Osteoblast (primary cell): ENCODE data around the gene METTL22. TPM values are rescaled to one million over a fixed set of nuclear protein-coding genes. Genes with fewer than 3 reads are reported as not detected.

Source experiments
- DNase-seq: peaks from one replicate; pipeline ENCODE4 v3.0.0; 2011; ENCODE audit warnings: low spot score, mixed read lengths; ENCODE audit not compliant: insufficient read length; ENCODE audit errors: missing footprints
- H2AFZ ChIP-seq: 2 replicates; pipeline ENCODE4 v1.6.0; 2011; ENCODE audit warnings: mild to moderate bottlenecking, low read length
- H3K27ac ChIP-seq: 2 replicates; pipeline ENCODE4 v1.5.1; 2011; ENCODE audit warnings: mild to moderate bottlenecking, low read depth, low read length, moderate library complexity
- H3K27me3 ChIP-seq: 2 replicates; pipeline ENCODE4 v1.6.0; 2012; ENCODE audit warnings: mild to moderate bottlenecking, control low read depth, inconsistent platforms, low read length, moderate library complexity; ENCODE audit not compliant: insufficient read depth
- H3K36me3 ChIP-seq: 2 replicates; pipeline ENCODE4 v1.5.1; 2011; ENCODE audit warnings: mild to moderate bottlenecking, low read length, control low read depth, moderate library complexity; ENCODE audit not compliant: insufficient read depth
- H3K4me1 ChIP-seq: 2 replicates; pipeline ENCODE4 v1.5.1; 2011; ENCODE audit warnings: mild to moderate bottlenecking, low read length, control low read depth, moderate library complexity; ENCODE audit not compliant: insufficient read depth
- H3K4me2 ChIP-seq: 2 replicates; pipeline ENCODE4 v1.6.0; 2011; ENCODE audit warnings: mild to moderate bottlenecking, low read length; ENCODE audit not compliant: insufficient read depth
- H3K4me3 ChIP-seq: fragments of 200-600 bp; sonication (generic); 3 replicates; pipeline ENCODE4 v1.5.1; 2012; ENCODE audit warnings: mild to moderate bottlenecking, low read length, inconsistent platforms; ENCODE audit not compliant: insufficient read depth
- H3K79me2 ChIP-seq: 2 replicates; pipeline ENCODE4 v1.6.0; 2012; ENCODE audit warnings: mild to moderate bottlenecking, low read length, control low read depth, inconsistent platforms; ENCODE audit not compliant: insufficient read depth
- H3K9me3 ChIP-seq: 2 replicates; pipeline ENCODE4 v1.5.1; 2011; ENCODE audit warnings: low read depth, low read length, control low read depth
- H4K20me1 ChIP-seq: 2 replicates; pipeline ENCODE4 v1.6.0; 2012; ENCODE audit warnings: mild to moderate bottlenecking, low read length, control low read depth; ENCODE audit not compliant: insufficient read depth
- total RNA-seq: library from RNA; depleted of rRNA; stranded (reverse); fragments of >200 nt; gene quantifications from 2 replicates; pipeline ENCODE4 v1.2.3, GENCODE V29; 2012
- TF ChIP-seq, protein P1 (sequence below): IDR thresholded peaks from 2 replicates; pipeline ENCODE4 v1.5.1; 2011; ENCODE audit warnings: mild to moderate bottlenecking, low read depth, low read length, moderate library complexity; ENCODE audit errors: extremely low read depth

Gene METTL22
- total RNA-seq, 1 donor = 46.0 TPM

DNA sequence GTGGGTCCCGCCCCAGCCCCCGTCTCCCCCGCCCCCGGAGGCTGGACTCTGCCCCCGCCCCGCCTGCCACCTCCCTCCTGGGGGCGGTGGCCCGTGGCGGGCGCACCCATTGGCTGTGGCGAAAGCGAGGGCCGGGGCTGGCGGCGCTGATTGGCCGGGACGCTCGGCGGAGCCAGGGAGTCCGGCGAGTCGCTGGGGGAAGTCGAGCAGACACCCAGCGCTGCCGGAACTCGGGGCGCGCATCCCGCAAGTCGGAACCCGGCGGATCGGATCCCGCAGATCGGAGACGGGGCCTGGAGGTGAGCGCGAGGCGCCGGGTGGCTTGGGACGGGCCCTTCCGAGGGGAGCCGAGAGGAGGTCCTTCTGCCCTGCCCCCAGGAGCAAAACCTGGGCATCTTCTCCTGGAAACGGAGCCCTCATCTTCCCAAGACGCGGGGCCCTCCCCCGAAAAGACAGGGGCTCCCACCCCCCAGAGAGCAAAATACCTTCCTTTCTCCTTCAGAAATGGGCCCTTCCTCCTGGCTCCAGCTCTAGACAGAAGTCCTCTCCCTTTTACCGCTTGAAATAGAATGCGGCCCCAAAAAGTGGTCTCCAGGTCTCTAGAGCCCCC is 53.0 kb downstream of the METTL22 start, which contains the start of gene ABAT:
ABAT (plus strand) TSS at position 205 of the 610 bp plus-strand sequence. CDS start 61,123 bp downstream, outside the sequence.
- peaks cover 27% of the 10 kb centered on the region for H3K4me1 ChIP-seq
- H3K9me3 ChIP-seq = no peaks in the 10 kb centered on the region
- peak; percentile 99 for DNase-seq
- H2AFZ ChIP-seq = peak within 1 kb of the TSS; percentile 90
- no peaks in the 10 kb centered on the region for H3K36me3 ChIP-seq
- H3K27me3 ChIP-seq = no peaks in the 10 kb centered on the region
- TF ChIP-seq, protein P1, sequence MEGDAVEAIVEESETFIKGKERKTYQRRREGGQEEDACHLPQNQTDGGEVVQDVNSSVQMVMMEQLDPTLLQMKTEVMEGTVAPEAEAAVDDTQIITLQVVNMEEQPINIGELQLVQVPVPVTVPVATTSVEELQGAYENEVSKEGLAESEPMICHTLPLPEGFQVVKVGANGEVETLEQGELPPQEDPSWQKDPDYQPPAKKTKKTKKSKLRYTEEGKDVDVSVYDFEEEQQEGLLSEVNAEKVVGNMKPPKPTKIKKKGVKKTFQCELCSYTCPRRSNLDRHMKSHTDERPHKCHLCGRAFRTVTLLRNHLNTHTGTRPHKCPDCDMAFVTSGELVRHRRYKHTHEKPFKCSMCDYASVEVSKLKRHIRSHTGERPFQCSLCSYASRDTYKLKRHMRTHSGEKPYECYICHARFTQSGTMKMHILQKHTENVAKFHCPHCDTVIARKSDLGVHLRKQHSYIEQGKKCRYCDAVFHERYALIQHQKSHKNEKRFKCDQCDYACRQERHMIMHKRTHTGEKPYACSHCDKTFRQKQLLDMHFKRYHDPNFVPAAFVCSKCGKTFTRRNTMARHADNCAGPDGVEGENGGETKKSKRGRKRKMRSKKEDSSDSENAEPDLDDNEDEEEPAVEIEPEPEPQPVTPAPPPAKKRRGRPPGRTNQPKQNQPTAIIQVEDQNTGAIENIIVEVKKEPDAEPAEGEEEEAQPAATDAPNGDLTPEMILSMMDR = no peak
- no peak within 1 kb of the TSS for H3K27ac ChIP-seq
- peaks cover 4% of the 10 kb centered on the region for H4K20me1 ChIP-seq
- no peaks in the 10 kb centered on the region for H3K79me2 ChIP-seq
- H3K4me3 ChIP-seq = peak within 1 kb of the TSS; percentile 76
- peak within 1 kb of the TSS; percentile 80 for H3K4me2 ChIP-seq

DNA sequence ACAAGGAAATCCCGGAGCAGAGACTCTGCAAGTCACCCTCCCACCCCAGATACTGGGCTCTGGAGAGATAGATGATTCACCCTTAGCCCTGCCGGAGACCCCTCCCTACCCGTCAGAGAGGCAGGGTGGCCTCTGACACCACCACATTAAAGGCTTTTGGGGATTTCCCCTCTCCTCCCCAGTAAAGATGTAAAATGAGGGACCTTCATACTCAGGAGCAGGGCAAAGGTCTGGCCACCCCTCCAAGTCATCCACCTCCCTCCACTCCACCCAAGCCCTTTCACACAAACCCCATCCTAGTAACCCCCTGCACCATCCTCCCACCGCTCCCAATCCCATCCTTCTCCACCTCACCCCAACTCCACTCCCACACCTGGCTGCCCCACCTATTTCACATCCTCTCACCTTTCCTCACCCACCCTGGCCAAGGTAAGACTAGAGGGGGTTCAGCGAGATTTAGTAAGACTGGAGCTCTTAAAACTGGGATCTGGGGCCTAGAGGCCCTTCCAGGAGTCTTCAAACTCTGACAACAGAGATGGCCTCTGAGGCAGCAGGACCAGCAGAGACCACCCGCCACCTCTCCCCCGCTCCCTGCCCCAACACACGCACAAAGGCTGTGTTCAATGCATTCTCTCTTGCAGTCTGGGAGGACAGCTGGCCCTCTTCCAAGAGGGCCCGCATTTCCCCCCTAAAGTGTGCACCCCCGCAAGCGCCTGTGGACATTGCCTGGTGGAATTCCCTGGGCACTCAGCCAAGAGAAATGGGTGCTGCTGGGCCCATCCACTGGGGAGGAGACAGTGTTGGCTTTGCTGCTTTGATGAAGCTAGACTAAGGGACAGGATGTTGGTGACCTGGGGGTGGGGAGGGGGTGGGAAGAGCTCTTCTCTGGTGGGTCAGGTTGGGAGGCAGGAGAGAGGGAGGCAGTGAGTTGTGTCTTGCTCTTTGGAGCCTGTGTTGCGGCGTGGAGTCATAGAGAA is 54.0 kb downstream of the METTL22 start:
- Histone ChIP-seq H3K9me3 (no peaks in the 10 kb centered on the region), H4K20me1 (peaks cover 4% of the 10 kb centered on the region), H3K4me2 (peak overlapping the region; percentile 80), H2AFZ (no peak overlapping the region), H3K79me2 (no peaks in the 10 kb centered on the region), H3K27me3 (no peaks in the 10 kb centered on the region), H3K4me1 (peaks cover 27% of the 10 kb centered on the region), H3K4me3 (peak overlapping the region; percentile 76), H3K36me3 (no peaks in the 10 kb centered on the region), H3K27ac (no peak overlapping the region)
- DNase-seq = no peak
- TF ChIP-seq, protein P1 = no peak

DNA sequence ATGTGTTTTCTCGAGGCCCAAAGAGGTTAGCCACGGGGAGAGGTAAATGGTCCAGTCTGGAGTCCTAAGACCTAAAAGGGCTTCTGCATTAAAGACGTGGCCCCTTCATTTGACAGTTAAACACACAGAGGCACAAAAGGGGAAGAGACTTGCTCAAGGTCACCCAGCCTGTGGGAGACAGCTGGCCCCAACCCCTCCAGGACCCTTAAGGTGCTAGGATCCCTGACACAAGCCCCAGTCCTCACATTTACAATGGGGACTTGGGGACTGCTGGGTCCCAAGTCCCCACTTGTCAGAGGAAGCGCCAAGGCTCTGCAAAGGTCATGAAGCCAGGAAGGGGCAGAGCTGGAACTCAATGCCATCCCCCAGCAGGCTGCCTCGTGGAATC is 54.7 kb downstream of the METTL22 start:
- Histone ChIP-seq H3K9me3 (no peaks in the 10 kb centered on the region), H4K20me1 (peaks cover 4% of the 10 kb centered on the region), H3K4me3 (no peak overlapping the region), H3K27me3 (no peaks in the 10 kb centered on the region), H3K4me1 (peaks cover 27% of the 10 kb centered on the region), H3K36me3 (no peaks in the 10 kb centered on the region), H2AFZ (no peak overlapping the region), H3K79me2 (no peaks in the 10 kb centered on the region), H3K4me2 (no peak overlapping the region), H3K27ac (no peak overlapping the region)
- no peak for DNase-seq
- TF ChIP-seq, protein P1 = no peak
